Right lobe of liver (tissue), 6 donors: ENCODE results near the gene POMT2. TPM values are rescaled to one million over a fixed set of nuclear protein-coding genes. Genes with fewer than 3 reads are reported as not detected.

ENCODE experiments used
- ATAC-seq, 4 donors: fragments of 200-7000 bp; cut with Tn5 transposase; one replicate each; pipeline ENCODE4 v1.9.1; 2020; ENCODE audit warnings: mild to moderate bottlenecking in 4 of 4, moderate library complexity in 4 of 4
- DNase-seq, 3 donors: peaks; one replicate each; pipeline ENCODE4 v3.0.0-alpha.2; 2020
- H3K27ac ChIP-seq, 3 donors: fragments of 200-600 bp; one replicate each; pipeline ENCODE4 v1.8.0; 2022
- H3K27me3 ChIP-seq, 2 donors: fragments of 200-600 bp; one replicate each; pipeline ENCODE4 v1.8.0; 2022
- H3K36me3 ChIP-seq, 4 donors: fragments of 200-600 bp; sonication (generic) in 1 of 4; one replicate each; pipeline versions ENCODE4 v1.5.1 to v1.8.0; 2017 to 2022; ENCODE audit warnings: control low read depth in 1 of 4
- H3K4me1 ChIP-seq, 4 donors: fragments of 200-600 bp; sonication (generic) in 1 of 4; one replicate each; pipeline versions ENCODE4 v1.5.1 to v1.8.0; 2017 to 2022; ENCODE audit warnings: control low read depth in 1 of 4
- H3K4me3 ChIP-seq, 3 donors: fragments of 200-600 bp; one replicate each; pipeline ENCODE4 v1.8.0; 2022
- H3K9me3 ChIP-seq, 4 donors: fragments of 200-600 bp; sonication (generic) in 1 of 4; one replicate each; pipeline versions ENCODE4 v1.5.1 to v1.8.0; 2017 to 2022; ENCODE audit warnings: control low read depth in 1 of 4
- POLR2A ChIP-seq: fragments of 450-650 bp; IDR thresholded peaks from one replicate; pipeline ENCODE4 v1.6.1; 2017; ENCODE audit warnings: antibody characterized with exemption, mild to moderate bottlenecking
- WGBS: methylation state at CpG from one replicate; pipeline ENCODE4 v1.1.6; 2018; ENCODE audit warnings: low coverage, low lambda C conversion rate; ENCODE audit not compliant: insufficient coverage; ENCODE audit errors: missing lambda C conversion rate; 5-methylcytosine and 5-hydroxymethylcytosine counted together
- intact Hi-C, 2 donors: fragments of 100-400 bp; cut with DNase I; formaldehyde crosslinking; loops; one replicate each; pipeline versions ENCODE4 v1.11.2 to v1.14.1; 2022
- total RNA-seq, 6 experiments: library from RNA; depleted of rRNA in 2 of 6; stranded (reverse); fragments of >200 nt in 2 of 6; fragmentation: NEBNext Ultra II Directional in 3 of 6; extraction: Animal tissue kit (Norgen Biotek cat#: 25700) in 3 of 6; gene quantifications; one replicate each; pipeline versions ENCODE4 v1.1.0 to v1.2.4, GENCODE V29; 2016 to 2023
- TF ChIP-seq, protein P1 (sequence below), 4 donors: fragments of 200-600 bp in 3 of 4; fragments of 450-650 bp in 1 of 4; IDR thresholded peaks; one replicate each; pipeline versions ENCODE4 v1.5.1 to v1.8.0; 2016 to 2022; ENCODE audit warnings: antibody characterized with exemption in 4 of 4, mild to moderate bottlenecking in 2 of 4
- donor health status: DM: no; HTN: yes; CAD: no.
- donor health status: DM: no; HTN: no; CAD: no.
- donor health status: DM: no; HTN: no; CAD: no.
- donor health status: DM: no; HTN: yes; CAD: no.
- donor health status: DM: no; HTN: yes; CAD: no.

POMT2 gene
- total RNA-seq, 6 experiments from 2014 or later, result 5.5 to 15.9 (median 12.9) TPM

DNA sequence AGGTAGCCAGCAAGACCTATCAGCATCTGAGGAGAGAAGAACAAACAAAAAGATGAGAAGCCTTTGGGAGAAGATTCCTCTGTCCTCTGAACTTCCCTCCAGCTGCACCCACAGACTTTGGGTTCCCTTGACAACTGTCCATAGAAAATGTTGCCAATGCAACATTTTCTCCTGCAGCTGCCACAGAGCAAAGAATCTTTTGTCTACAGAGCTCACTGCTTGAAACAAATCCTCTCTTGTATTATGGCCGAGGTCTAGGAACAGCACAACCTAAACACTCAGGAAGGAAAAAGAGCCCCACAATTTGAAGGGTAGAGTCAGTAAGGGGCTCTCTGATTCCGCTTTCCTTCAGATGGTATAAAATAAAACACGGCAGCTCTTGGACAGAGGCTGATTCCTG lies 14.3 kb downstream of the POMT2 start:
- Histone ChIP-seq H3K36me3 (no peaks in the 10 kb centered on the region), H3K4me3 (no peak overlapping the region), H3K9me3 (no peaks in the 10 kb centered on the region), H3K27me3 (no peaks in the 10 kb centered on the region), H3K4me1 (peaks cover 0 to 11% (median 7%) of the 10 kb centered on the region in 4 donors), H3K27ac (no peak overlapping the region)
- 71% methylated on average over 3 of the region's 3 CpGs for WGBS
- TF ChIP-seq, protein P1, sequence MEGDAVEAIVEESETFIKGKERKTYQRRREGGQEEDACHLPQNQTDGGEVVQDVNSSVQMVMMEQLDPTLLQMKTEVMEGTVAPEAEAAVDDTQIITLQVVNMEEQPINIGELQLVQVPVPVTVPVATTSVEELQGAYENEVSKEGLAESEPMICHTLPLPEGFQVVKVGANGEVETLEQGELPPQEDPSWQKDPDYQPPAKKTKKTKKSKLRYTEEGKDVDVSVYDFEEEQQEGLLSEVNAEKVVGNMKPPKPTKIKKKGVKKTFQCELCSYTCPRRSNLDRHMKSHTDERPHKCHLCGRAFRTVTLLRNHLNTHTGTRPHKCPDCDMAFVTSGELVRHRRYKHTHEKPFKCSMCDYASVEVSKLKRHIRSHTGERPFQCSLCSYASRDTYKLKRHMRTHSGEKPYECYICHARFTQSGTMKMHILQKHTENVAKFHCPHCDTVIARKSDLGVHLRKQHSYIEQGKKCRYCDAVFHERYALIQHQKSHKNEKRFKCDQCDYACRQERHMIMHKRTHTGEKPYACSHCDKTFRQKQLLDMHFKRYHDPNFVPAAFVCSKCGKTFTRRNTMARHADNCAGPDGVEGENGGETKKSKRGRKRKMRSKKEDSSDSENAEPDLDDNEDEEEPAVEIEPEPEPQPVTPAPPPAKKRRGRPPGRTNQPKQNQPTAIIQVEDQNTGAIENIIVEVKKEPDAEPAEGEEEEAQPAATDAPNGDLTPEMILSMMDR (IDR thresholded peaks at IDR 0.05), result no peak
- TF ChIP-seq POLR2A, result no peak
- ATAC-seq (no peak), DNase-seq (no peak)
- intact Hi-C loops, result no loop called here

DNA sequence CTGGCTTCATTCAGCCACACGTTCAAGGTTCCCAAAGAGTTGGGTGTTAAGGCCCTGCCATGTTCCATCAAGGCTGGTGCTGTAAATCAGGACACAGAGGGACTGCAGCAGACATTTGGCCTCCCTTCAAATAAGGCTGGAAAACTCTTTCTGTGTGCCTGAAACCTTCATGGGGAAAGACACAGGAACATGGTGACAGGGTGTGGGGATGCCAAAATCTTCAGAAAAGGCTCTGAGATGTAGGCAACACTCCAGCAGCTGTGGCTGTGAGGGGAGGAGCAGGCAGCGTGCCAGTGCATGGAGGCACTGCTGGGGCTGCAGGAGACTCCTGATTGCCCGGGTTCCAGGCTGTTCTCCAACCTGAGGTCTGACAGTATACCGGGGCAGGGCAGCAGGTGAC lies 15.0 kb downstream of the POMT2 start:
- Histone ChIP-seq H3K4me1 (peaks cover 0 to 11% (median 7%) of the 10 kb centered on the region in 4 donors), H3K4me3 (no peak overlapping the region), H3K36me3 (no peaks in the 10 kb centered on the region), H3K27me3 (no peaks in the 10 kb centered on the region), H3K27ac (no peak overlapping the region), H3K9me3 (no peaks in the 10 kb centered on the region)
- no peak for TF ChIP-seq POLR2A
- TF ChIP-seq, protein P1 (IDR thresholded peaks at IDR 0.05), result no peak
- ATAC-seq (no peak), DNase-seq (no peak)
- intact Hi-C loops, result no loop called here
- no CpG with 5 or more reads among the region's 4 CpGs for WGBS

DNA sequence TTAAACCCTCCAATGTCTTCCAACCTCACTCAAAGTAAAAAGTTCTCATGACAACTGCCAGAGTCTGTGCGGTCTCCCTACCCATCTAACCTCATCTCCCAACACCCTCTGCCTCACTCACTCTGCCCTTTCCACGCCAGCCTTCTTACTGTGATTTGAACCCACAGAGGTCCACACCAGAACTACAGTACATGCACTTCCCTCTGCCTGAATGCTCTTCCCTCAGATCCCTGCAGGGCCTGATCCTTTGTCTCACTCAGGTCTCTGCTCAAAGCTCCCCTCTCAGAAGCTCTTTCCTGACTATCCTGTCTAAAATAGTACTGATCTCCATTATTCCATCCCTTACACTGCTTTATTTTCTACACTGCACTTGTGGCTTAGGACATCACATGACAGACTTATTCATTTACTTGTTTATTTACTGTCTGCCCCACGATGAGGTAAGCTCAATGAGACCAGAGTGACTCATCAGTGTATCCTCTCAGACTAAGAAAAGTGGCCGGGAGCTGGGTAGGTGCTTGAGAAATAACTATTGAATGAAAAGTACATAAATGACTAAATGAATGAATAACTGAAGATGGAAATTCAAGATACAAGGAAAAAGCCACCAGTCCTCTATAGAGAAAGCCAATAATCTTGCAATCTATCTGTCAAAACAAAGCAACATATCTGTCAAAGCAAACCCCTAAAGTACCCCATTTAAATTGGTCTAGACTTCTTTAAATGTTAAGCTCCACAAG lies 17.1 kb downstream of the POMT2 start:
- H3K9me3 ChIP-seq, result no peaks in the 10 kb centered on the region
- H3K4me3 ChIP-seq, result no peak overlapping the region
- peak; percentile 81 to 90 (median 87) for ATAC-seq
- H3K27me3 ChIP-seq, result no peaks in the 10 kb centered on the region
- peaks cover 0 to 11% (median 7%) of the 10 kb centered on the region in 4 donors for H3K4me1 ChIP-seq
- DNase-seq, result no peak
- TF ChIP-seq, protein P1 (IDR thresholded peaks at IDR 0.05), result no peak
- TF ChIP-seq POLR2A, result no peak
- intact Hi-C loops, result no loop called here
- H3K27ac ChIP-seq, result peak overlapping the region in 2 of 3 donors; percentile 47 to 58
- no peaks in the 10 kb centered on the region for H3K36me3 ChIP-seq
- WGBS, result 48% methylated on average over 4 of the region's 4 CpGs

DNA sequence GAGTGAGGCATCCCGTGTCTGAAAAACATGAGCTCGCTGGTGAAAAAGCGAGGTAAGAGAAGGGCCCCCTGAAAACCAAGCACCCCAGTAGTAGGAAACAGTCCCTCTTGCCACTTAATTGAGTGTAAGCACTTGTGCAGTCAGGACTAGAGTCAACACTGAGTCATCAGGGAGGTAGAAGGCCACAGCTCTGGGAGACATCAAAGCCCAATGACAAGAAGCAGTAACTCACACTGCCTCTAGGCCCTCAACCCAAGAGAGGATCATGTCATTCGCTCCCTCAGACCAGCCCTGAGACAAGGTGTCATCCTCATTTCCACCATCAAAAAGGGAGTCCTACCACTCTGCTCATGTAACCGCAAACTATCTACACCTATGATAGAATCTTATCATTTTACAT lies 17.8 kb downstream of the POMT2 start:
- Histone ChIP-seq H3K4me1 (peaks cover 0 to 11% (median 7%) of the 10 kb centered on the region in 4 donors), H3K9me3 (no peaks in the 10 kb centered on the region), H3K27ac (peak overlapping the region in 1 of 3 donors; percentile 58), H3K4me3 (no peak overlapping the region), H3K27me3 (no peaks in the 10 kb centered on the region), H3K36me3 (no peaks in the 10 kb centered on the region)
- intact Hi-C loops, result no loop called here
- ATAC-seq (peak in 2 of 4 donors; percentile 16 to 79), DNase-seq (no peak)
- WGBS, result 85% methylated on average over 3 of the region's 5 CpGs
- TF ChIP-seq, protein P1 (IDR thresholded peaks at IDR 0.05), result no peak
- no peak for TF ChIP-seq POLR2A
